ENCODE measurements around the gene UBALD1.

UBALD1 gene

GRCh38 chr16:4610011-4611005, 4.4 kb downstream of the UBALD1 start:
- TF ChIP-seq CTCF (conservative IDR thresholded peaks at IDR 0.05; ENCODE audit: low read depth, low read length) = no peak
- H3K4me3 ChIP-seq (ENCODE audit: low read depth, low read length) = no peak overlapping the region
- no peak for DNase-seq (ENCODE audit: low read depth)

- H3K4me3 ChIP-seq (ENCODE audit: low read depth, low read length) = no peak overlapping the region
These were observed 5.3 kb downstream of the UBALD1 start for GRCh38 chr16:4609200-4610010.

GRCh38 chr16:4608704-4608980, 6.0 kb downstream of the UBALD1 start:
- no peak for DNase-seq (ENCODE audit: low read depth)
- no peak overlapping the region for H3K4me3 ChIP-seq (ENCODE audit: low read depth, low read length)
- TF ChIP-seq CTCF (conservative IDR thresholded peaks at IDR 0.05; ENCODE audit: low read depth, low read length) = no peak

More at GRCh38 chr16:4609200-4610010, 5.3 kb downstream of the UBALD1 start:
- no peak for DNase-seq (ENCODE audit: low read depth)
- no peak for TF ChIP-seq CTCF (conservative IDR thresholded peaks at IDR 0.05; ENCODE audit: low read depth, low read length)

GRCh38 chr16:4607841-4608703, 6.6 kb downstream of the UBALD1 start:
- TF ChIP-seq CTCF (conservative IDR thresholded peaks at IDR 0.05; ENCODE audit: low read depth, low read length) = no peak
- DNase-seq (ENCODE audit: low read depth) = no peak
- no peak overlapping the region for H3K4me3 ChIP-seq (ENCODE audit: low read depth, low read length)

- DNase-seq (ENCODE audit: low read depth) = no peak
- no peak overlapping the region for H3K4me3 ChIP-seq (ENCODE audit: low read depth, low read length)
- no peak for TF ChIP-seq CTCF (conservative IDR thresholded peaks at IDR 0.05; ENCODE audit: low read depth, low read length)
These were observed 8.3 kb downstream of the UBALD1 start for GRCh38 chr16:4606354-4606753.

- no peak for DNase-seq (ENCODE audit: low read depth)
- no peak overlapping the region for H3K4me3 ChIP-seq (ENCODE audit: low read depth, low read length)
- TF ChIP-seq CTCF (conservative IDR thresholded peaks at IDR 0.05; ENCODE audit: low read depth, low read length) = no peak
These were observed 10.3 kb downstream of the UBALD1 start for GRCh38 chr16:4604401-4604800.

Measured in choroid plexus epithelial cell (primary cell).